Measurements from ENCODE around the gene TMEM82. TPM values are rescaled to one million over a fixed set of nuclear protein-coding genes. Genes with fewer than 3 reads are reported as not detected.

Gene TMEM82
- total and polyA plus RNA-seq, 2 of the 13 experiments (the other 11 are each of a cell fraction or from before 2014, with no cell fraction given): 0.24 to 0.97 TPM

GRCh38 chr1:15758343-15758931, 16.1 kb downstream of the TMEM82 start, which contains the start of gene FBLIM1 (continued):
- TF ChIP-seq PATZ1 (CRISPR knock-in tag; IDR thresholded peaks at IDR 0.05): peak; percentile 65
- TF ChIP-seq, protein P1, sequence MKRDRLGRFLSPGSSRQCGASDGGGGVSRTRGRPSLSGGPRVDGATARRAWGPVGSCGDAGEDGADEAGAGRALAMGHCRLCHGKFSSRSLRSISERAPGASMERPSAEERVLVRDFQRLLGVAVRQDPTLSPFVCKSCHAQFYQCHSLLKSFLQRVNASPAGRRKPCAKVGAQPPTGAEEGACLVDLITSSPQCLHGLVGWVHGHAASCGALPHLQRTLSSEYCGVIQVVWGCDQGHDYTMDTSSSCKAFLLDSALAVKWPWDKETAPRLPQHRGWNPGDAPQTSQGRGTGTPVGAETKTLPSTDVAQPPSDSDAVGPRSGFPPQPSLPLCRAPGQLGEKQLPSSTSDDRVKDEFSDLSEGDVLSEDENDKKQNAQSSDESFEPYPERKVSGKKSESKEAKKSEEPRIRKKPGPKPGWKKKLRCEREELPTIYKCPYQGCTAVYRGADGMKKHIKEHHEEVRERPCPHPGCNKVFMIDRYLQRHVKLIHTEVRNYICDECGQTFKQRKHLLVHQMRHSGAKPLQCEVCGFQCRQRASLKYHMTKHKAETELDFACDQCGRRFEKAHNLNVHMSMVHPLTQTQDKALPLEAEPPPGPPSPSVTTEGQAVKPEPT (CRISPR knock-in tag; IDR thresholded peaks at IDR 0.05; ENCODE audit: low read depth): no peak
- TF ChIP-seq HNRNPK (IDR thresholded peaks at IDR 0.05; ENCODE audit: low read depth, low read length, poor library complexity, severe bottlenecking): peak; percentile 21
- no peak for TF ChIP-seq SNRNP70 (IDR thresholded peaks at IDR 0.05; ENCODE audit: low read depth, low read length)
- TF ChIP-seq FLYWCH1 (CRISPR knock-in tag; IDR thresholded peaks at IDR 0.05): no peak
- TF ChIP-seq TBX2 (CRISPR knock-in tag; IDR thresholded peaks at IDR 0.05; ENCODE audit: borderline replicate concordance): no peak
- TF ChIP-seq FOXP4 (CRISPR knock-in tag; IDR thresholded peaks at IDR 0.05): no peak
